HG02884 (cell line): Measurements from ENCODE around the gene HIVEP3.

Experiments used
- ATAC-seq: cut with Tn5 transposase; IDR thresholded peaks from one replicate; pipeline ENCODE4 v1.9.1; 2021; ENCODE audit warnings: mild to moderate bottlenecking, moderate library complexity; ENCODE audit not compliant: unreplicated experiment

Gene HIVEP3

DNA sequence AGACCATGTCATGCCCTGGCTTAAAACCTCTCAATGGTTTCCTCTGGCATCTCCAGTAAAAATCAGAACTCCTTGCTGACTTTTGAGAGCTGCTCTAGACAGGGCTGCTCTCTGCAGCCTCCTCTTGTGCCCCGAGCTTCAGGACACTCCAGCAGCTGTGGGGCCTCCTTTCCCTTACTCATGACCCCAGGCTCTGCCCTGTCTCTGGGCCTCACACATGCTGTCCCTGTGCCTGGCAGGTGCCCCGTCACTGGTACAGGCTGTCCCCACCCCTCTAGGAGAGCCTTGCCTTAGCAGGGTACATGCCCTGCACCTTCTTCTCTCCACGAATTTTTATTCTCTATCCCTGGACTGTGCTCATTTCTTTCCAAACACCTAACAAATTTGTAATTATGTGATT, 43.2 kb downstream of the HIVEP3 start:
- ATAC-seq: no peak

DNA sequence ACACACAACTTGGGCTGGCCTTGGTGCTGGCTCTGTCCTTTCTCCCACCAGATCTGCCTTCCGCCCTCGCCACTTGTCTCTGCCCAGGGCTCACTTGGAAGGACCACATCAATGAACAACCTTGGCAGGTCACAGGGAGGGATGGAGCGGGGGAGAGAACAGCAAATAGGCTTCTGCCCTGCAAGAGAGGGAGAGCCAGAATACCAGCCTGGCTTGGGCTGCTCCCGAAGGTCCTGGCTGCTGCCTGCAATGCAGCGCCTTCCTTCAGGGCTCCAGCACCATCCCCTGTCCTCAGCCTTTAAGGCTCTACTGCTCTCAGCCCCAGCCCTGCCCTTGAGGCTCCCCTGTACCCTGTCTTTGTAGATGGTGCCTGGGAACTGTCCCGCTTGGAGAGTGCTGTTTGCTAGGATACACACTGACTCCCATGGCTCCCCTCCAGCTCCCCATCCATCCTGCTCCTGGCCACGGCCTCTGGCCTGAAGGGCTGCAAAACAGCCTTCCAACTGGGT, 43.8 kb downstream of the HIVEP3 start:
- ATAC-seq: no peak

DNA sequence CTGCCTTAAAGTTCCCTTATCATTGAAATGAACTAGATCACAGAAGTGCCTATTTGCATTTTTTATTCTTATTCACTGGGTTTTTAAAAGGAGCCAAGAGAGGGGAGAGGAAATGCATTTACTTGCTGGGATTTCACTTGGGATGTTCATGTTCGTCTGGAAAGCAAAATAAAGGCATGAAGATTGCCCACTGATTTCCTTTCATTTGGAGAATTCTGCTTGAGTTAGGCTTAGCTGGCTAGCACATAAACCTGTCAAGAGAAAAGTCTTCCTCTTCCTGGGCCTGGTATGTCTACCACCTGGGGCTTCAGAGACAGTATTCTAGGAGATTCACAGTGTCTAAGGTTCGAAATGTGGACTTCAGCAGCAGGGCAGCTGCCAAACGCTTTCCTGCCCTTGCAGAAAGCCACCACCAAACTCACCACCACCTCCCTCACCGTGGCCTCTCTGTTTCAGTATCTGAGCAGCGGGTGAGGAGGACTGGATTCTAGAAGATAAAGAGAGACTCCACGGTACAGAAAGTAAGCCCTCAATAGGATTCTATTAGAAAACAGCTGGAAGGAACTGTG, 44.5 kb downstream of the HIVEP3 start:
- ATAC-seq: no peak

DNA sequence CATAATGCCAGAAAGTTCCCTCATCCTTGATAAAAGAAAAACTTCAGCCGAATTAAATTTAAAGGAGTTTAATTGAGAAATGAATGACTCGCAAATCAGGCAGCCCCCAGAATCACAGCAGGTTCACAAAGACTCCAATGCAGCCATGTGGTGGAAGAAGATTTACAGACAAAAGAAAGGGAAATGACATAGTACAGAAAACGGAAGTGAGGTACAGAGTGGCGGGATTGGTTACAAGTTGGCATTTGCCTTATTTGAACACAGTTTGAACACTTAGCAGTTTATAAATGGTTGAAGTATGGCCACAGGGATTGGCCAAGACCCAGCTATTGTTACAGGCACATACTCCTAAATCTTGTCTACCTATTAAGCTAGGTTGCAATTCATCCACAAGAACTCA, 46.6 kb downstream of the HIVEP3 start:
- no peak for ATAC-seq

- ATAC-seq: no peak
Observed at GRCh38 chr1:41870076-41870562, 48.6 kb downstream of the HIVEP3 start.

DNA sequence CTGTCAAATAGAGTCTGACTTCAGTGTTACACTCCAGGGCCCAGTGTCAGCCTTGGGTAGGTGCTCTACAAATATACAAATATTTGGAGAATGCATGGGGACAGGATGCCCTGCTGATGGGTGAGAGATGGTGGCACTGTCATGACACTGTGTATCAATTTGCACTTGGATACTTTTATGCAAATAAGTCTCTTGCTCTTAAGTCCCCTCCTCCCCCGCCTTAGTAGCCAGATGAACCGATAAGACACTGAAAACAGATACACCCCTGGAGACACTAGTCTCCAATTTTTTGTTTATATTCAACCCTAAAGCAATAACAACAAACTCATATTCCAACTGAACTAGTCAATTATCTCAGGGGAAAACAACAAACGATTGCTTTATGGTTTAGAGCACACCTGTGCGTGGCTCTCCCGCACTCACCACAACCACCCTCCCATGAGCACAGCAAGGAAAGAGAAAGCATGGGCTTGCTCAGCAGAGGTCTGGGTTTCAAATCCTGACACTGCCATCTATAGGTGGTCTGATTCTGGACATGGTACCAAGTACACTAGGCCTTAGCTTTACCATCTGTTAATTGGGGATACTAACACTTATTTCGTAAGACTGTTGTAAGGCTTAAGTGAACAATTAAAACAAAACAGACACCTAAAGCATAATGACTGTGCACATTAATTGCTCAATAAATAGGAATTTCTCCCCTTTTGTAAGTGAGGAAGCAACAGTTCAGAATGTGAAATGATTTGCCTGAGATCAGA, 50.3 kb downstream of the HIVEP3 start:
- peak; percentile 60 for ATAC-seq

- ATAC-seq: no peak
Observed at GRCh38 chr1:41866285-41866684, 52.4 kb downstream of the HIVEP3 start.

DNA sequence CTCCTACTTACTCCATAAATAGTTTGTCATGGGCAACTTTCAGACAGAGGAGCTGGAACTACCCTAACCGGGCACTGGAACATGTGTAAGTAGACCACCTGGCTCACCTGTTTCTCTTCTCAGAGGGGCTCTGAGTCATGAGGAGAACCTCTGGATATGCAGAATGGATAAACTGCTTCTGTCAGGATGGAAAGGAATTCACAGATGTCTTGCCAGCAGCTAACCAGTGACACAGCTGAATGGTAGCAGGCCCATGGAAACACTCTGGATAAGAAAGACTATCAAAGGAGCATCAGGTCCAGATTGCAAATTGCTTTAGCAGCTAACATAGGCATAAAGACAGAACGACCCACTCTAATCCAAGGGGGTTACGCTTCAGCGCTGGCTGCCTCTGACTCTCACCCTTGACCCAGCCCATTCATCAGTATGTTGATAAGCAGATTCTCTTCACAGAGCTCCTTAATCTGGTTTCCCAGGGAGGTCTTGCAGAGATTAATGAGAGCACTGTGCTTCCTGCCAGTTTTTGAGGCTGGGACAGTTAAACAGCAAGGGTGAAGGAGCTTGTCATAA, 54.2 kb downstream of the HIVEP3 start:
- ATAC-seq: no peak

DNA sequence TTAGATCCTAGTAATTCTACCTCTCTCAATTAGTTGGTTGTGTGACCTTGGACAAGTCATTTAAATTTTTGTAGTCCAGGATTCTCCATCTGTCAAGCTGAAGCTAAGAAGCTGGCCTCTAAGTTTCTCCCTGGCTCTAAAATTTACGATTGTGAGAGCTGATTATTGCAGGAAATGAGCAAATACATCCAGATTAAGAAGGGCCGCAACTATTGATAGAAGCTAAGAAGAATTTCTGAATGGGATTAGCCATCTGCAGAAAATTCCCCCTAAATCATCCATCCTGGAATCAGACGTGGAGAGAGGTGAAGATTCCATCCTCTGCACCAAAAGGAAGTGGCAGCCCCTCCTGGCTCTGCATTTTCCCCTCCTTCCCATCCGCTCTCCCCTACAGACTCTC, 55.0 kb downstream of the HIVEP3 start:
- ATAC-seq: no peak

DNA sequence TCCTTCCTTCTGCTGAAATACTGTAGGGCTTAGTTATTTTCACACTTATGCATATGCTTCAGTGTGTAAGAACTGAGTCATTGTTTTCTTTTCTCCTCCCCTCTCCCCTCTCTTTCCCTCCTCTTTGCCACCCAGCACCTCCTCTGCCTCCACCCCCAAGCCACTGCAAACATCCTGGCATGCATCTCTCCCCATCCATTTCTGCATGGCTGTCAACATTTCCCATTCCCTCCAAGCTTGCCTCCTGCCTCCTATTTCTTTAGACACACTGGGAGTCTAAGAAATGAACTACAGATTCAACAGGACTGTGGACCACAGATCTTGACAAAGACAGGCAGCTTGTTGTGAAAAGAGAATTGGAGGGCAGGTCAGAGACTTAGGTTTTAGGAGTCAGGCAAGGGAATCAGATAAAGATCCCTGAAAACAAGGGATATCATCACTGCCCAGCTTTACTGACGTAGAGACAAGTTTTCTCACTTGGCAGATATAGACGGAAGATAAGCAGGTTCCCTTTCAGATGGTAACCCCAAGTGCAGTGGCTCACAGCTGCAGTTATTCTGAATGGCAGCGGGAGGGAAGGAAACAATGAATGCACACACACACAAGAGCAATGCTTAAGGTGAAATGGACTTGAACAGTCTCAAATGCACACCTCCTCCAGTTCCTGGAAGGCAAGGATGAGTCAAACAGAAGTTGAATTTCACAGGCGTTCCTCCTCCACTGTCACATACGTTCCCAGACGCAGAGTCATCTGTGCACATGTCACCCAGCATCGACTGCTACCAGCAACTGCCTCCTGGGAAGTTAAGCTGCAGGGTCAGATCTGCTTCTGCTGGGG, 56.1 kb downstream of the HIVEP3 start:
- no peak for ATAC-seq

DNA sequence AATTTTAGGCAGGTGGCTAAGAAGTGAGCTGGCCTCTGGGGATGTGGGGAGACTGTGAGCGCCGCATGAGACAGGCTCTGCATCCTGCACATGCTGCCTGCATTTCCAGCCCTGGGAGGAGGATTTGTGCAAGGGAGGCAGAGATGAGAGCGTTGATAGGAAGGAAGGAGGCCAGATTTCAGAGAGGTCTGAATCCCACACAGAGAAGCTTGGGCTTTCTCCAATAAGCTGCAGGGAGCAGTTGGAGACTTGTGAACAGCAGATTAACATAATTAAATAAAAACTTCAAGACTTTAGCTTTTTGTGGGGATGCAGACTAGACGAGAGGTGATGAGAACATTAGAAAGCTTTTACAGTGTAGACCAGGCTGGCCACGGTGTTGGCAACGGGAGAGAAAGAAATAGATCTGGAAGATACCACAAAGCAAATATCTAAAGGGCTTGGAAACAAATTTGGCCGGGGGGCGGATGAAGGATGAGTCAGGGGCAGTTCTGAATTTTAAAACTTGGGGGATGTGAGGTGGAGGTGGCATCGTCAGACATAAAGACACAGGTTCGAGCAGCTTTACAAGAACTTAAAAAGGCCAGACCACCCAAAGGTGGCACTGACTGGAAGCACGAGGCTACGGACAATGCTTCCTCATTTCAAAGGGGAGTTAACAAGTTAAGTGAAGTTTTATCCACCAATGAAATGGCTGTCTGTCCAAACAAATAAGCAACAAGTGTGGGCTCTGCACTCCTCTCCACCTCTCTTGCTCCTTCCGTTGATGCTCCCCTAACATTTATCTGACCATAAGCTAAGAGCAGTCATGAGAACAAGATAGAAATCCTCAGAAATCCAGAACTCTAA, 57.0 kb downstream of the HIVEP3 start:
- ATAC-seq: no peak

- ATAC-seq: no peak
Observed at GRCh38 chr1:41860771-41861170, 58.0 kb downstream of the HIVEP3 start.

GRCh38 chr1:41860214-41860613, 58.5 kb downstream of the HIVEP3 start:
- ATAC-seq: no peak

GRCh38 chr1:41859686-41860085, 59.0 kb downstream of the HIVEP3 start:
- no peak for ATAC-seq

DNA sequence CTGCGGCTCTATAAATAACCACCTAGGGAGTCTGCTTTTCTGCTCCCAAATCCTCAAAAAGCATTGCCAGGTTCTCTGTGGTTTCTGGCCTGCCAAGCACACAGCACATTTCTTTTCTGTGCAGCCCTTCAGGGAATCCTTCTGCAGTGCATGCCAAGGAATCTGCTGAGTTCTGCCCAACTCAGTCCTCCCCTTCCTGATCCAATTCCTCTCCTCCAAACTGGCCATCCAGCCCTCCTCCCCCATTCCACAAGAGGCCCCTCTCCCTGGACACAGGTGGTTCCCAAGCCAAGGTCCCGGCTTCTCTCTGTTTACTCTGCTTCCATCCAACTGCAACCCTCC, 61.8 kb downstream of the HIVEP3 start:
- ATAC-seq: no peak

- no peak for ATAC-seq
Observed at GRCh38 chr1:41856151-41856943, 62.4 kb downstream of the HIVEP3 start.

GRCh38 chr1:41855713-41856112, 63.0 kb downstream of the HIVEP3 start:
- no peak for ATAC-seq

GRCh38 chr1:41853907-41854306, 64.8 kb downstream of the HIVEP3 start:
- no peak for ATAC-seq

- no peak for ATAC-seq
Observed at GRCh38 chr1:41852091-41852490, 66.6 kb downstream of the HIVEP3 start.

DNA sequence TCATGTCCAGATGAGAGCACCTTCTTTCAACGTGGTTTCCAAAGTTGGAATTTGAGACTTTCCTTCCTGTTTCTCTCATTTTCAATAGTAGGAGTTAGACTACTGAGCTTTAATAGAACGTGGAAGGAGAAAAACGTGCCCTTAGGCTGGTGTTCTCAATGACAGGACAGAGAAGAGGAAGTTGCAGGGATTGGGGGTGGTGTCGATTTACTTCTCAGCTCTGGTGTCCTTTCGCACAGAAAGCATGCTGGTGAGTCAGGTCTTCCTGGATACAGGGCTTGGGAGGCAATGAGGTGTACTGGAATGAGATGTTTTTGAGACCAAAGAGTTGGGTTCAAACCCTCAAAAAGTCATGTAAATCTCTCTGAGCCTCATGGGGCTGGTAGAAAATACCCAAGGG, 67.1 kb downstream of the HIVEP3 start:
- no peak for ATAC-seq
